GM12878 (cell line): ENCODE measurements around the gene NSMCE1. TPM values are rescaled to one million over a fixed set of nuclear protein-coding genes. Genes with fewer than 3 reads are reported as not detected.

ENCODE experiments used
- ATF7 ChIP-seq: fragments of 450-650 bp; IDR thresholded peaks from 2 replicates; pipeline ENCODE4 v1.6.1; 2016; ENCODE audit warnings: low read depth, mild to moderate bottlenecking
- BMI1 ChIP-seq: fragments of 450-650 bp; IDR thresholded peaks from 2 replicates; pipeline ENCODE4 v1.6.1; 2016; ENCODE audit warnings: mild to moderate bottlenecking, moderate library complexity, borderline replicate concordance
- CBX5 ChIP-seq: sonication (generic); IDR thresholded peaks from 2 replicates; pipeline ENCODE4 v1.6.1; 2016; ENCODE audit warnings: low read depth, moderate library complexity, mild to moderate bottlenecking, inconsistent platforms
- CHD1 ChIP-seq: IDR thresholded peaks from 2 replicates; pipeline ENCODE4 v1.6.1; 2012; ENCODE audit warnings: low read depth, low read length, improper control_type of control experiment
- DPF2 ChIP-seq: fragments of 450-650 bp; IDR thresholded peaks from 2 replicates; pipeline ENCODE4 v1.6.1; 2017; ENCODE audit warnings: mild to moderate bottlenecking
- EED ChIP-seq: sonication (generic); IDR thresholded peaks from 2 replicates; pipeline ENCODE4 v1.6.1; 2016; ENCODE audit warnings: antibody characterized with exemption, low read depth
- EGR1 ChIP-seq, 2 experiments: IDR thresholded peaks; 1 replicate in 1 of 2; 2 replicates in 1 of 2; pipeline ENCODE4 v1.6.1; 2011 to 2012; ENCODE audit warnings: low read depth in 2 of 2, low read length in 2 of 2, borderline replicate concordance in 1 of 2, mild to moderate bottlenecking in 1 of 2, moderate library complexity in 1 of 2
- ELK1 ChIP-seq: IDR thresholded peaks from 2 replicates; pipeline ENCODE4 v1.6.1; 2012; ENCODE audit warnings: low read depth, low read length, improper control_type of control experiment
- ESRRA ChIP-seq: IDR thresholded peaks from 2 replicates; pipeline ENCODE4 v1.6.1; 2012; ENCODE audit warnings: mild to moderate bottlenecking, low read length, improper control_type of control experiment
- EZH2 ChIP-seq: IDR thresholded peaks from 2 replicates; pipeline ENCODE4 v1.6.1; 2012; ENCODE audit warnings: low read depth, mild to moderate bottlenecking, control low read depth, inconsistent platforms, low read length, borderline replicate concordance; ENCODE audit not compliant: control insufficient read depth
- HDAC2 ChIP-seq: fragments of 200-600 bp; sonication (generic); IDR thresholded peaks from 2 replicates; pipeline ENCODE4 v1.6.1; 2017
- HDAC6 ChIP-seq: fragments of 200-600 bp; sonication (generic); IDR thresholded peaks from one replicate; pipeline ENCODE4 v1.8.0; 2017; ENCODE audit warnings: antibody characterized with exemption; ENCODE audit not compliant: unreplicated experiment
- HDGF ChIP-seq: fragments of 450-650 bp; IDR thresholded peaks from 2 replicates; pipeline ENCODE4 v1.6.1; 2016; ENCODE audit warnings: antibody characterized with exemption
- JUNB ChIP-seq: IDR thresholded peaks from 2 replicates; pipeline ENCODE4 v1.6.1; 2016; ENCODE audit warnings: antibody characterized with exemption, mild to moderate bottlenecking
- JUND ChIP-seq: IDR thresholded peaks from 2 replicates; pipeline ENCODE4 v1.6.1; 2012; ENCODE audit warnings: low read depth, mild to moderate bottlenecking, low read length, improper control_type of control experiment, moderate library complexity
- KAT2A ChIP-seq: conservative IDR thresholded peaks from 2 replicates; pipeline ENCODE4 v1.6.1; 2011; ENCODE audit warnings: low read depth, low read length; ENCODE audit not compliant: control insufficient read depth
- KLF5 ChIP-seq: fragments of 450-650 bp; IDR thresholded peaks from 2 replicates; pipeline ENCODE4 v1.6.1; 2014; ENCODE audit warnings: mild to moderate bottlenecking; ENCODE audit not compliant: partially characterized antibody
- MEF2B ChIP-seq: fragments of 450-650 bp; IDR thresholded peaks from 2 replicates; pipeline ENCODE4 v1.6.1; 2018; ENCODE audit warnings: mild to moderate bottlenecking, moderate library complexity; ENCODE audit not compliant: partially characterized antibody, poor library complexity, severe bottlenecking
- NFXL1 ChIP-seq: fragments of 450-650 bp; IDR thresholded peaks from 2 replicates; pipeline ENCODE4 v1.6.1; 2017; ENCODE audit warnings: antibody characterized with exemption, mild to moderate bottlenecking, borderline replicate concordance
- NFYA ChIP-seq: IDR thresholded peaks from 2 replicates; pipeline ENCODE4 v1.6.1; 2011; ENCODE audit warnings: low read depth, mild to moderate bottlenecking, low read length, improper control_type of control experiment, borderline replicate concordance
- NR2F1 ChIP-seq: fragments of 450-650 bp; conservative IDR thresholded peaks from 2 replicates; pipeline ENCODE4 v1.6.1; 2017; ENCODE audit warnings: mild to moderate bottlenecking
- PML ChIP-seq: IDR thresholded peaks from 2 replicates; pipeline ENCODE4 v1.6.1; 2012; ENCODE audit warnings: low read length, inconsistent platforms
- RBBP5 ChIP-seq: fragments of 200-600 bp; sonication (generic); conservative IDR thresholded peaks from 2 replicates; pipeline ENCODE4 v1.6.1; 2016
- RELA ChIP-seq: fragments of 450-650 bp; IDR thresholded peaks from 2 replicates; pipeline ENCODE4 v1.8.0; 2014; ENCODE audit warnings: borderline replicate concordance; ENCODE audit not compliant: partially characterized antibody
- SIX5 ChIP-seq: IDR thresholded peaks from 2 replicates; pipeline ENCODE4 v1.6.1; 2011; ENCODE audit warnings: mild to moderate bottlenecking, low read depth, low read length, moderate library complexity; ENCODE audit not compliant: severe bottlenecking
- SMARCA5 ChIP-seq: fragments of 450-650 bp; IDR thresholded peaks from 2 replicates; pipeline ENCODE4 v1.6.1; 2017; ENCODE audit warnings: mild to moderate bottlenecking
- SREBF1 ChIP-seq: IDR thresholded peaks from 2 replicates; pipeline ENCODE4 v1.6.1; 2012; ENCODE audit warnings: mild to moderate bottlenecking, low read length
- STAT1 ChIP-seq: fragments of 450-650 bp; conservative IDR thresholded peaks from 2 replicates; pipeline ENCODE4 v1.6.1; 2014; ENCODE audit warnings: antibody characterized with exemption, mild to moderate bottlenecking
- SUZ12 ChIP-seq: fragments of 200-600 bp; sonication (generic); IDR thresholded peaks from one replicate; pipeline ENCODE4 v1.6.1; 2018; ENCODE audit warnings: antibody characterized with exemption, mild to moderate bottlenecking; ENCODE audit not compliant: unreplicated experiment
- YBX1 ChIP-seq: fragments of 450-650 bp; IDR thresholded peaks from 2 replicates; pipeline ENCODE4 v1.6.1; 2016; ENCODE audit warnings: antibody characterized with exemption
- YY1 ChIP-seq: IDR thresholded peaks from 2 replicates; pipeline ENCODE4 v1.6.1; 2011; ENCODE audit warnings: low read depth, mild to moderate bottlenecking, low read length
- ZBED1 ChIP-seq: IDR thresholded peaks from 2 replicates; pipeline ENCODE4 v1.6.1; 2016; ENCODE audit warnings: borderline replicate concordance
- polyA plus RNA-seq, 11 experiments: library from polyadenylated mRNA; depleted of rRNA in 4 of 11; unstranded in 6 of 11; stranded (reverse) in 5 of 11; fragments of >200 nt; fragmentation: Nextera tagmentation in 4 of 11; fragmentation: Illumina TruSeq in 1 of 11; extraction: Ambion mirVana in 4 of 11; extraction: Trizol in 1 of 11; gene quantifications; 1 replicate in 1 of 11; 2 replicates in 10 of 11; pipeline versions ENCODE4 v1.2.1 to v1.2.3, GENCODE V29; 2011 to 2016; ENCODE audit warnings: inconsistent platforms in 2 of 11, missing spikeins in 2 of 11, low read depth in 1 of 11
- total RNA-seq, 4 experiments: library from RNA; depleted of rRNA in 3 of 4; stranded (reverse); fragments of >200 nt in 3 of 4; fragmentation: Illumina TruSeq in 1 of 4; extraction: Trizol in 1 of 4; gene quantifications; 2 replicates each; pipeline versions ENCODE4 v1.2.1 to v1.2.3, GENCODE V29; 2013 to 2021
- TF ChIP-seq, protein P1 (sequence below): fragments of 450-650 bp; IDR thresholded peaks from 2 replicates; pipeline ENCODE4 v1.6.1; 2016; ENCODE audit warnings: mild to moderate bottlenecking

Gene NSMCE1
- total and polyA plus RNA-seq, 10 of the 15 experiments (the other 5 are each of a cell fraction or from before 2014, with no cell fraction given), result 54.0 to 214 (median 71.4) TPM

DNA sequence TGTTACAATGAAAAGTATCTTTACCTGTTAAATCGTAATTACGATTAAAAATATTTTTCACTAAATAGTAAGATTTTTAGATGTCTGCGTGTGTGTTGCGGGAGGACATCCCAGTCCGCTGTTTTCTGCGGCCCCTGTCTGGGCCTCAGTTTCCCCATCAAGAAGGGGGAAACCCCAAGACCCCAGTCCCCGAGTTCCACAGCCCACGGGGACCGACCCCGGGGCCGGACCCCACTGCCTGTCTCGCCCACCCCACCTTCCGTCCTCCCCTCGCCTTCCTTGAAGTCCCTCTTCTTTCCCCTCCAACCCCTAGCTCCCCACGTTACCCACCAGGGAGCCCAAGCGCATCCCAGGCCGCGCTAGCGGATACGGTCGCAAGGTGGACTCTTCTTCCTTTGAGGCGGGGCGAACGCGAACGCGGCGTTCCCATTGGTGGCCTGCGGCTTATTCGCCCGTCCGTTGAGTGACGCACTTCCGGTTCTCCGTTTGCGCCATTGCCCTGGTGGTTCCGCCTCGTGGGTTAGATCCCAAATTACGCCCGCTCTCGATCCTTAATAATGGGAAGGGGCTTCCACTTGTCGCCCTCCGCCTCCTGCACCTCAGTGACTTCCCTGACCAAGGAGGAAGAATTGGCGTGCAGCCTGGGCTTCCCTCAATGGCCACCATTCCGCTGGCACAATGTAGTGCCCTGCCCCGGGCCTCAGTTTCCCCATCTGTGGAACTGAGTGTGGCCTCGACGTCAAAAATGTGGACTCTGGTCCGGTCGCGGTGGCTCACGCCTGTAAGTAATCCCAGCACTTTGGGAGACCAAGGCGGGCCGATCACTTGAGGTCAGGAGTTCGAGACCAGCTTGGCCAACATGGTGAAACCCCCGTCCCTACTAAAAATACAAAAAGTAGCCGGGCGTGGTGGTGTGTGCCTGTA lies at the start of gene NSMCE1 (continued):
- TF ChIP-seq, protein P1, sequence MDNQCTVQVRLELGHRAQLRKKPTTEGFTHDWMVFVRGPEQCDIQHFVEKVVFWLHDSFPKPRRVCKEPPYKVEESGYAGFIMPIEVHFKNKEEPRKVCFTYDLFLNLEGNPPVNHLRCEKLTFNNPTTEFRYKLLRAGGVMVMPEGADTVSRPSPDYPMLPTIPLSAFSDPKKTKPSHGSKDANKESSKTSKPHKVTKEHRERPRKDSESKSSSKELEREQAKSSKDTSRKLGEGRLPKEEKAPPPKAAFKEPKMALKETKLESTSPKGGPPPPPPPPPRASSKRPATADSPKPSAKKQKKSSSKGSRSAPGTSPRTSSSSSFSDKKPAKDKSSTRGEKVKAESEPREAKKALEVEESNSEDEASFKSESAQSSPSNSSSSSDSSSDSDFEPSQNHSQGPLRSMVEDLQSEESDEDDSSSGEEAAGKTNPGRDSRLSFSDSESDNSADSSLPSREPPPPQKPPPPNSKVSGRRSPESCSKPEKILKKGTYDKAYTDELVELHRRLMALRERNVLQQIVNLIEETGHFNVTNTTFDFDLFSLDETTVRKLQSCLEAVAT, result peak; percentile 72
- TF ChIP-seq SUZ12, result no peak
- TF ChIP-seq KAT2A, result no peak
- TF ChIP-seq STAT1, result no peak
- 0 out of 2 replicates have a peak, but pooled peaks have one; percentile 64 for TF ChIP-seq ELK1
- TF ChIP-seq HDAC2, result no peak
- no peak for TF ChIP-seq NFYA
- no peak for TF ChIP-seq ESRRA
- TF ChIP-seq CHD1, result no peak
- no peak for TF ChIP-seq MEF2B
- peak; percentile 81 for TF ChIP-seq PML
- no peak for TF ChIP-seq NFXL1
- TF ChIP-seq EED, result peak; percentile 76; the same call in 1 of the 2 replicates
- no peak for TF ChIP-seq KLF5
- no peak for TF ChIP-seq HDAC6
- no peak for TF ChIP-seq CBX5
- TF ChIP-seq RBBP5, result no peak
- no peak for TF ChIP-seq YBX1
- TF ChIP-seq NR2F1, result 0 out of 2 replicates have a peak, but pooled peaks have one; percentile 11
- TF ChIP-seq ATF7, result peak; percentile 53
- TF ChIP-seq DPF2, result peak; percentile 86
- no peak for TF ChIP-seq SIX5
- TF ChIP-seq BMI1, result no peak; the same call in 1 of the 2 replicates
- TF ChIP-seq ZBED1, result peak; percentile 48; the same call in 1 of the 2 replicates
- TF ChIP-seq SREBF1, result no peak
- TF ChIP-seq EGR1 (IDR thresholded peaks at IDR 0.05; ENCODE audit: borderline replicate concordance in 1 of 2, low read depth in 2 of 2, low read length in 2 of 2), result no peak
- no peak for TF ChIP-seq SMARCA5
- TF ChIP-seq HDGF, result peak; percentile 38; the same call in 1 of the 2 replicates
- peak; percentile 86 for TF ChIP-seq YY1
- no peak for TF ChIP-seq JUNB
- no peak for TF ChIP-seq JUND
- TF ChIP-seq RELA, result no peak
- no peak for TF ChIP-seq EZH2
